Astrocyte (in vitro differentiated cells and primary cell): Measurements from ENCODE around the gene SH3PXD2B. TPM values are rescaled to one million over a fixed set of nuclear protein-coding genes. Genes with fewer than 3 reads are reported as not detected.

ENCODE experiments used
- DNase-seq: peaks from one replicate; pipeline ENCODE4 v3.0.0-alpha.2; 2010; ENCODE audit warnings: low read depth
- FAIRE-seq: peaks from 2 replicates; lab custom pipeline; 2011; peaks lifted over from hg19 to GRCh38; lab: Jason Lieb, UNC
- H2AFZ ChIP-seq: 2 replicates; pipeline ENCODE4 v1.6.0; 2012; ENCODE audit warnings: low read depth, low read length, inconsistent platforms
- H3K27ac ChIP-seq: 2 replicates; pipeline ENCODE4 v1.5.1; 2011; ENCODE audit warnings: low read depth, low read length, inconsistent platforms
- H3K27me3 ChIP-seq: 2 replicates; pipeline ENCODE4 v1.6.0; 2011; ENCODE audit warnings: low read length, inconsistent platforms; ENCODE audit not compliant: insufficient read depth
- H3K36me3 ChIP-seq: 2 replicates; pipeline ENCODE4 v1.5.1; 2011; ENCODE audit warnings: low read length, inconsistent platforms; ENCODE audit not compliant: insufficient read depth
- H3K4me1 ChIP-seq: 2 replicates; pipeline ENCODE4 v1.5.1; 2011; ENCODE audit warnings: low read length, inconsistent platforms; ENCODE audit not compliant: insufficient read depth
- H3K4me2 ChIP-seq: 2 replicates; pipeline ENCODE4 v1.6.0; 2012; ENCODE audit warnings: low read length, inconsistent platforms
- H3K4me3 ChIP-seq: 2 replicates; pipeline ENCODE4 v1.5.1; 2011; ENCODE audit warnings: low read depth, mild to moderate bottlenecking, low read length, inconsistent platforms; ENCODE audit not compliant: insufficient read depth
- H3K79me2 ChIP-seq: 2 replicates; pipeline ENCODE4 v1.6.0; 2012; ENCODE audit warnings: mild to moderate bottlenecking, low read length, inconsistent platforms; ENCODE audit not compliant: insufficient read depth
- H3K9ac ChIP-seq: 2 replicates; pipeline ENCODE4 v1.6.0; 2012; ENCODE audit warnings: mild to moderate bottlenecking, low read length, inconsistent platforms
- H3K9me3 ChIP-seq: 2 replicates; pipeline ENCODE4 v1.5.1; 2012; ENCODE audit warnings: low read depth, mild to moderate bottlenecking, low read length, inconsistent platforms; ENCODE audit not compliant: insufficient read depth
- H4K20me1 ChIP-seq: 2 replicates; pipeline ENCODE4 v1.6.0; 2012; ENCODE audit warnings: low read length, inconsistent platforms; ENCODE audit not compliant: insufficient read depth
- H3K27ac Mint-ChIP-seq: one replicate; pipeline ENCODE4 v1.8.0; 2021; ENCODE audit warnings: mild to moderate bottlenecking, mixed read lengths; ENCODE audit not compliant: unreplicated experiment
- H3K27me3 Mint-ChIP-seq: one replicate; pipeline ENCODE4 v1.8.0; 2021; ENCODE audit warnings: low read depth, mixed read lengths; ENCODE audit not compliant: unreplicated experiment
- H3K36me3 Mint-ChIP-seq: one replicate; pipeline ENCODE4 v1.8.0; 2021; ENCODE audit warnings: low read depth, mixed read lengths; ENCODE audit not compliant: unreplicated experiment
- H3K4me1 Mint-ChIP-seq: one replicate; pipeline ENCODE4 v1.8.0; 2021; ENCODE audit warnings: low read depth, mixed read lengths; ENCODE audit not compliant: unreplicated experiment
- H3K4me3 Mint-ChIP-seq: one replicate; pipeline ENCODE4 v1.8.0; 2021; ENCODE audit warnings: mild to moderate bottlenecking, moderate library complexity, mixed read lengths; ENCODE audit not compliant: unreplicated experiment
- H3K9me3 Mint-ChIP-seq: one replicate; pipeline ENCODE4 v1.8.0; 2021; ENCODE audit warnings: mild to moderate bottlenecking, mixed read lengths; ENCODE audit not compliant: unreplicated experiment
- EZH2 ChIP-seq: IDR thresholded peaks from 2 replicates; pipeline ENCODE4 v1.6.1; 2012; ENCODE audit warnings: mild to moderate bottlenecking, low read length, inconsistent platforms; ENCODE audit not compliant: insufficient read depth
- total RNA-seq: library from RNA; stranded (reverse); gene quantifications from 2 replicates; pipeline ENCODE4 v1.2.1, GENCODE V29; 2021
- TF ChIP-seq, protein P1 (sequence below): IDR thresholded peaks from 2 replicates; pipeline ENCODE4 v1.5.1; 2011; ENCODE audit warnings: low read depth, mild to moderate bottlenecking, inconsistent platforms, low read length, moderate library complexity; ENCODE audit not compliant: insufficient read depth

Gene SH3PXD2B
- total RNA-seq, 1 donor from 2014 or later, result 66.0 TPM

DNA sequence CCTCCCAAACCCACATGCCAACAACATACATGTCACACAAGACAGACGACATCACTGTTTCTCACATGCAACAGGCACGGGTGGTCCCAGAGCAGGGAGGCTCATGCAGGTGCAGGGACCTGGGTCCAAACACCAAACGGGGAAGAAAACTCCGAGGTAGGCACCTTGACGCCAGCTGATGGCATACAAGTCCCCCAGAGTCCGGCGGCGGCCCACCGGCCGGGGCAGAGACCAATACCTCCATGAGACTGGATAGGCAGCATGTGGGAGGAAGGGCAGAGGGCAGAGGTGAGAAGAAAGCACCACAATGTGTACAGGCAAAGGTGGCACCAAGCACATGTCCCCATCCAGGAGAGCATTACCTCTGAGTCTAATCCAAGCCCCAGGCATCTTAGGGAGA lies 97.8 kb downstream of the SH3PXD2B start:
- Histone ChIP-seq H4K20me1 (peaks cover 62% of the 10 kb centered on the region), H3K27me3 (no peaks in the 10 kb centered on the region), H3K4me3 (no peak overlapping the region), H3K9ac (no peak overlapping the region), H3K27ac (no peak overlapping the region), H2AFZ (no peak overlapping the region), H3K9me3 (no peaks in the 10 kb centered on the region), H3K36me3 (peaks cover 35% of the 10 kb centered on the region), H3K4me2 (no peak overlapping the region), H3K79me2 (no peaks in the 10 kb centered on the region), H3K4me1 (peaks cover 21% of the 10 kb centered on the region)
- DNase-seq, result no peak
- TF ChIP-seq EZH2, result no peak
- TF ChIP-seq, protein P1, sequence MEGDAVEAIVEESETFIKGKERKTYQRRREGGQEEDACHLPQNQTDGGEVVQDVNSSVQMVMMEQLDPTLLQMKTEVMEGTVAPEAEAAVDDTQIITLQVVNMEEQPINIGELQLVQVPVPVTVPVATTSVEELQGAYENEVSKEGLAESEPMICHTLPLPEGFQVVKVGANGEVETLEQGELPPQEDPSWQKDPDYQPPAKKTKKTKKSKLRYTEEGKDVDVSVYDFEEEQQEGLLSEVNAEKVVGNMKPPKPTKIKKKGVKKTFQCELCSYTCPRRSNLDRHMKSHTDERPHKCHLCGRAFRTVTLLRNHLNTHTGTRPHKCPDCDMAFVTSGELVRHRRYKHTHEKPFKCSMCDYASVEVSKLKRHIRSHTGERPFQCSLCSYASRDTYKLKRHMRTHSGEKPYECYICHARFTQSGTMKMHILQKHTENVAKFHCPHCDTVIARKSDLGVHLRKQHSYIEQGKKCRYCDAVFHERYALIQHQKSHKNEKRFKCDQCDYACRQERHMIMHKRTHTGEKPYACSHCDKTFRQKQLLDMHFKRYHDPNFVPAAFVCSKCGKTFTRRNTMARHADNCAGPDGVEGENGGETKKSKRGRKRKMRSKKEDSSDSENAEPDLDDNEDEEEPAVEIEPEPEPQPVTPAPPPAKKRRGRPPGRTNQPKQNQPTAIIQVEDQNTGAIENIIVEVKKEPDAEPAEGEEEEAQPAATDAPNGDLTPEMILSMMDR, result no peak
- no peaks in the 10 kb centered on the region for H3K9me3 Mint-ChIP-seq
- no peak overlapping the region for H3K4me3 Mint-ChIP-seq
- peaks cover 43% of the 10 kb centered on the region for H3K36me3 Mint-ChIP-seq
- no peak for FAIRE-seq
- H3K27ac Mint-ChIP-seq, result no peak overlapping the region
- no peaks in the 10 kb centered on the region for H3K27me3 Mint-ChIP-seq
- H3K4me1 Mint-ChIP-seq, result peaks cover 3% of the 10 kb centered on the region

DNA sequence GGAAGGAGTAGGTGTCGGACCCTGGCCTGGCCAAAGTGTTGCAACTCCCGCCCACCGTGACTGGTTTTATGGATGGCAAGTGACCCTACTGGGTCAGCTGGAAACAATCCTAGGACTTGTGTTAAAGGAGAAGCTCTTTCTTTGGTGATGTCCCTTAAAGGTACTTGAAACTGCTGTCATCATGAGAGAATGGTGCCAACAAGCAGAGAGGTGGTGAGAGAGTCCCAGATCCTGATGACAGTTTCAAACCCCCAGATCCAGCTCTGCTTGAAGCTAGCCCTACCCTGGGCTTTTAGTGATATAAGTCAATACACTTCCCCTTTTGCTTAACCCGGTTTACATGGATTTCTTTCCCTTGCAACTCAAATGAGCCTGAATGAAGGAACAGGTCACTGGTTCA lies 98.3 kb downstream of the SH3PXD2B start:
- Histone ChIP-seq H3K27me3 (no peaks in the 10 kb centered on the region), H3K79me2 (no peaks in the 10 kb centered on the region), H3K4me1 (peaks cover 16% of the 10 kb centered on the region), H3K9me3 (no peaks in the 10 kb centered on the region), H4K20me1 (peaks cover 67% of the 10 kb centered on the region), H3K4me2 (no peak overlapping the region), H3K9ac (no peak overlapping the region), H3K36me3 (peaks cover 39% of the 10 kb centered on the region), H3K27ac (no peak overlapping the region), H3K4me3 (no peak overlapping the region), H2AFZ (no peak overlapping the region)
- FAIRE-seq (no peak), DNase-seq (no peak)
- TF ChIP-seq, protein P1, result no peak
- no peak for TF ChIP-seq EZH2
- Mint-ChIP-seq H3K4me1 (no peaks in the 10 kb centered on the region), H3K4me3 (no peak overlapping the region), H3K9me3 (no peaks in the 10 kb centered on the region), H3K27ac (no peak overlapping the region), H3K27me3 (no peaks in the 10 kb centered on the region), H3K36me3 (peaks cover 43% of the 10 kb centered on the region)

DNA sequence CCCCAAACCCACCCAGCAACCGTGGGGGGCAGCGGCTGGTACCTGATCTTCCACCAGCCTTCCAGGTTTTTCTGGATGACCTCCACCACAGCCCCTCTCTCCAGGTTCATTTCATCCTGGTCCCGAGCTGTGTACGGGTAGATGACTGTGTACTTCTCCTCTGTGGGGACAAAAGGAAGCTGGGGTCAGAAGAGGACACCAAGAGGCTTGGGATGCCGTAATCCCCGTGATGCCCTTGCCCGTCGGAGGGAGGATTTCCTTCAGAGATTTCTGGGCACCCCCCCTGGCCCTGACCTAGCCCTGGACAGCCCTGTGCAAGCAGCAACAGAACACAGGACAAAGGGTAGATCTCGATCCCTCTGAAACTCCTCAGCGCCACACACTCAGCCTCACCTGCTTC lies 100.5 kb downstream of the SH3PXD2B start:
- FAIRE-seq, result no peak
- no peaks in the 10 kb centered on the region for H3K27me3 ChIP-seq
- Mint-ChIP-seq H3K27me3 (no peaks in the 10 kb centered on the region), H3K27ac (no peak overlapping the region), H3K36me3 (peaks cover 44% of the 10 kb centered on the region), H3K9me3 (no peaks in the 10 kb centered on the region), H3K4me1 (no peaks in the 10 kb centered on the region), H3K4me3 (no peak overlapping the region)
- peaks cover 85% of the 10 kb centered on the region for H4K20me1 ChIP-seq
- no peak overlapping the region for H3K4me3 ChIP-seq
- no peaks in the 10 kb centered on the region for H3K79me2 ChIP-seq
- H3K36me3 ChIP-seq, result peaks cover 41% of the 10 kb centered on the region
- TF ChIP-seq, protein P1, result no peak
- TF ChIP-seq EZH2, result no peak
- H3K9me3 ChIP-seq, result no peaks in the 10 kb centered on the region
- H3K4me2 ChIP-seq, result no peak overlapping the region
- peaks cover 14% of the 10 kb centered on the region for H3K4me1 ChIP-seq
- no peak overlapping the region for H2AFZ ChIP-seq
- DNase-seq, result no peak
- H3K9ac ChIP-seq, result no peak overlapping the region
- H3K27ac ChIP-seq, result no peak overlapping the region
